Right lobe of liver (tissue), 4 donors: ENCODE data around the gene AKR1C1.

ENCODE experiments used
- CTCF ChIP-seq, 4 donors: fragments of 200-600 bp in 3 of 4; fragments of 450-650 bp in 1 of 4; IDR thresholded peaks; one replicate each; pipeline versions ENCODE4 v1.5.1 to v1.8.0; 2016 to 2022; ENCODE audit warnings: antibody characterized with exemption in 4 of 4, mild to moderate bottlenecking in 2 of 4
- POLR2A ChIP-seq: fragments of 450-650 bp; IDR thresholded peaks from one replicate; pipeline ENCODE4 v1.6.1; 2017; ENCODE audit warnings: antibody characterized with exemption, mild to moderate bottlenecking
- donor health status: DM: no; HTN: no; CAD: no.
- donor health status: DM: no; HTN: no; CAD: no.
- donor health status: DM: no; HTN: yes; CAD: no.

DNA sequence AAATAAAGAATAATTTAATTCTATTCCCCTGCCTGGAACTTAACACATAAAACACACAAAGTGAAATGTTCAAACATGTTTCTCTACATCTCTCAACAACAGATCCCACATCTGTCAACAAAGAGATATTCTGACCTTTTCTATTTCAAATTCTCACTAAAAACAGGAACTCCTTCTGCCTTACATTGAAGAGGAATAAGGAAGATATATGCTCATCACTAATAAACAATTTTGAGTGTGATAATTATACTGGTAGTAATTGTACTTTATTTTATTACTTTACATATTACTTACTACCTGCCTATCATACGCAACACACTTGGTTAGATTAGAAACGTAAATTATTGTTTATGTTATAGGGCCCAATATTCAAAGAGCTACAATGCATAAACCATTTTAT, 27.0 kb downstream of the AKR1C1 start:
- TF ChIP-seq CTCF (IDR thresholded peaks at IDR 0.05), result no peak
- TF ChIP-seq POLR2A, result no peak
